Immature natural killer cell (primary cell): ENCODE measurements around the gene ELMOD3. TPM values are rescaled to one million over a fixed set of nuclear protein-coding genes. Genes with fewer than 3 reads are reported as not detected.

Experiments used
- polyA plus RNA-seq, 3 donors: library from polyadenylated mRNA; unstranded; fragments of 300-500 nt; fragmentation: Illumina TruSeq; gene quantifications; one replicate each; pipeline ENCODE4 v1.2.3, GENCODE V29; 2021

The ELMOD3 gene
- polyA plus RNA-seq, 3 donors from 2014 or later = 10.9 to 17.7 (median 14.0) TPM

Other genes with a start within 250 kb of the ELMOD3 start
- under 1 TPM in 1 of 3 donors, not detected in 2; 0.12 TPM for gene TCF7L1, start 221.4 kb upstream of the ELMOD3 start, polyA plus RNA-seq
- gene TGOLN2, start 26.8 kb upstream of the ELMOD3 start, polyA plus RNA-seq = 10 to 100 TPM; 28.7 to 75.4 (median 36.4) TPM
- 10 to 100 TPM; 13.7 to 28.1 (median 23.4) TPM for gene RETSAT, start 241 bp upstream of the ELMOD3 start, polyA plus RNA-seq
- gene CAPG, start 55.6 kb downstream of the ELMOD3 start, polyA plus RNA-seq = 100 to 1,000 TPM in 2 of 3 donors, 10 to 100 TPM in 1; 97.5 to 233 (median 232) TPM
- not detected for gene SH2D6, start 63.9 kb downstream of the ELMOD3 start, polyA plus RNA-seq
- 100 to 1,000 TPM in 1 of 3 donors, 10 to 100 TPM in 2; 46.5 to 115 (median 63.9) TPM for gene MAT2A, start 184.4 kb downstream of the ELMOD3 start, polyA plus RNA-seq
- 10 to 100 TPM; 11.4 to 31.7 (median 21.0) TPM for gene GGCX, start 206.7 kb downstream of the ELMOD3 start, polyA plus RNA-seq
- 100 to 1,000 TPM; 457 to 687 (median 617) TPM for gene VAMP8, start 222.8 kb downstream of the ELMOD3 start, polyA plus RNA-seq
- gene VAMP5, start 229.7 kb downstream of the ELMOD3 start, polyA plus RNA-seq = 100 to 1,000 TPM; 154 to 219 (median 201) TPM
- gene RNF181, start 241.0 kb downstream of the ELMOD3 start, polyA plus RNA-seq = 100 to 1,000 TPM; 224 to 326 (median 256) TPM
- gene TMEM150A, start 247.9 kb downstream of the ELMOD3 start, polyA plus RNA-seq = 10 to 100 TPM; 12.0 to 27.8 (median 14.8) TPM